HCT116 (cell line): ENCODE data around the gene PYDC1. TPM values are rescaled to one million over a fixed set of nuclear protein-coding genes. Genes with fewer than 3 reads are reported as not detected.

ENCODE experiments used
- ATAC-seq: fragments of 200-7000 bp; cut with Tn5 transposase; 2 replicates; pipeline ENCODE4 v1.9.1; 2020; ENCODE audit warnings: mild to moderate bottlenecking, moderate library complexity
- BruUV-seq: library from RNA; stranded (reverse); fragments of 400-500 nt; replicated peaks from 2 replicates; lab custom pipeline; 2021; lab: Mats Ljungman, UMichigan
- CTCF ChIA-PET: fragments of 300-600 bp; sonication (Branson Sonifier 250); formaldehyde crosslinking; loops from one replicate; lab custom pipeline; 2021; ENCODE audit warnings: antibody characterized with exemption; lab: Charles Lee
- POLR2A ChIA-PET: fragments of 300-600, 350-600 bp; sonication (Branson Sonifier 250); formaldehyde crosslinking; loops from one replicate; lab custom pipeline; 2021; ENCODE audit warnings: antibody characterized with exemption; lab: Charles Lee
- RAD21 ChIA-PET, 2 experiments: fragments of 300-600 bp; sonication (Branson Sonifier 250); formaldehyde crosslinking; loops; one replicate each; lab custom pipeline; 2023; ENCODE audit warnings: low total read pairs in 2 of 2; ENCODE audit not compliant: uncharacterized antibody in 2 of 2, unreplicated experiment in 2 of 2, low non-redundant PET in 1 of 2; lab: Charles Lee
- DNase-seq: peaks from one replicate; pipeline ENCODE4 v3.0.0-alpha.2; 2010; ENCODE audit warnings: low read depth, low spot score
- H2AFZ ChIP-seq: fragments of 200-600 bp; shearing (Covaris generic), sonication (generic); 2 replicates; pipeline ENCODE4 v1.6.1; 2017; ENCODE audit warnings: low read depth, mixed run types, mixed read lengths, antibody characterized with exemption, low read length; ENCODE audit not compliant: poor library complexity, severe bottlenecking
- H3K27ac ChIP-seq: 2 replicates; pipeline ENCODE4 v1.5.1; 2012; ENCODE audit warnings: low read depth, low read length
- H3K27me3 ChIP-seq: fragments of 200-600 bp; sonication (generic); 2 replicates; pipeline ENCODE4 v1.6.1; 2016; ENCODE audit warnings: mixed run types, low read length, mixed read lengths; ENCODE audit not compliant: insufficient read depth
- H3K36me3 ChIP-seq, 2 experiments: fragments of 200-500 bp in 1 of 2; fragments of 200-600 bp in 1 of 2; sonication (Bioruptor generic) in 1 of 2; sonication (generic) in 1 of 2; 2 replicates each; pipeline versions ENCODE4 v1.5.1 to v1.6.1; 2014 to 2016; ENCODE audit warnings: low read length in 2 of 2, inconsistent platforms in 1 of 2, mixed read lengths in 1 of 2, mixed run types in 1 of 2; ENCODE audit not compliant: insufficient read depth in 2 of 2, control insufficient read depth in 1 of 2
- H3K4me1 ChIP-seq, 2 experiments: fragments of 200-600 bp in 1 of 2; sonication (generic) in 1 of 2; 2 replicates each; pipeline versions ENCODE4 v1.5.1 to v1.6.1; 2012 to 2017; ENCODE audit warnings: low read length in 2 of 2, inconsistent platforms in 1 of 2, mild to moderate bottlenecking in 1 of 2, mixed read lengths in 1 of 2, mixed run types in 1 of 2, moderate library complexity in 1 of 2; ENCODE audit not compliant: insufficient read depth in 2 of 2, control insufficient read depth in 1 of 2
- H3K4me2 ChIP-seq: fragments of 200-600 bp; sonication (generic); 2 replicates; pipeline ENCODE4 v1.6.1; 2017; ENCODE audit warnings: mixed run types, low read length, mixed read lengths
- H3K4me3 ChIP-seq, 2 experiments: fragments of 200-600 bp in 1 of 2; sonication (generic) in 1 of 2; replicated peaks in 1 of 2; 2 replicates each; pipeline ENCODE4 v1.5.1; 2011 to 2016; ENCODE audit warnings: low read length in 2 of 2, control low read depth in 1 of 2, low read depth in 1 of 2, mild to moderate bottlenecking in 1 of 2, mixed read lengths in 1 of 2, mixed run types in 1 of 2
- H3K79me2 ChIP-seq: fragments of 200-600 bp; sonication (generic); 2 replicates; pipeline ENCODE4 v1.6.1; 2017; ENCODE audit warnings: mild to moderate bottlenecking, mixed run types, low read length, moderate library complexity, mixed read lengths; ENCODE audit not compliant: insufficient read depth
- H3K9ac ChIP-seq: fragments of 200-600 bp; sonication (generic); 2 replicates; pipeline ENCODE4 v1.6.1; 2016; ENCODE audit warnings: low read length, mixed read lengths
- H3K9me2 ChIP-seq: fragments of 200-600 bp; sonication (generic), shearing (Covaris generic); 2 replicates; pipeline ENCODE4 v1.6.1; 2017; ENCODE audit warnings: mixed run types, mild to moderate bottlenecking, moderate library complexity; ENCODE audit not compliant: insufficient read depth
- H3K9me3 ChIP-seq, 2 experiments: fragments of 200-500 bp in 1 of 2; fragments of 200-600 bp in 1 of 2; sonication (Bioruptor generic) in 1 of 2; sonication (generic) in 1 of 2; 2 replicates each; pipeline ENCODE4 v1.6.1; 2014 to 2017; ENCODE audit warnings: low read length in 2 of 2, mixed read lengths in 2 of 2, inconsistent platforms in 1 of 2, low read depth in 1 of 2, mild to moderate bottlenecking in 1 of 2, mixed run types in 1 of 2, moderate library complexity in 1 of 2; ENCODE audit not compliant: control insufficient read depth in 1 of 2, insufficient read depth in 1 of 2
- H4K20me1 ChIP-seq: fragments of 200-600 bp; sonication (generic), shearing (Covaris generic); 2 replicates; pipeline ENCODE4 v1.6.1; 2017; ENCODE audit warnings: mixed run types, mild to moderate bottlenecking, moderate library complexity; ENCODE audit not compliant: insufficient read depth
- CBX3 ChIP-seq: IDR thresholded peaks from 2 replicates; pipeline ENCODE4 v1.6.1; 2012; ENCODE audit warnings: low read depth
- CTCF ChIP-seq, 3 experiments: fragments of 200-600 bp in 1 of 3; sonication (generic) in 1 of 3; IDR thresholded peaks in 2 of 3; conservative IDR thresholded peaks in 1 of 3; 2 replicates each; pipeline ENCODE4 v1.5.1; 2012 to 2017; ENCODE audit warnings: low read depth in 2 of 3, low read length in 2 of 3, antibody characterized with exemption in 1 of 3, borderline replicate concordance in 1 of 3, control low read depth in 1 of 3, mild to moderate bottlenecking in 1 of 3, mixed read lengths in 1 of 3, mixed run types in 1 of 3, moderate library complexity in 1 of 3; ENCODE audit not compliant: insufficient read depth in 1 of 3
- POLR2AphosphoS5 ChIP-seq: IDR thresholded peaks from 2 replicates; pipeline ENCODE4 v1.6.1; 2011; ENCODE audit warnings: mild to moderate bottlenecking, low read depth, low read length, moderate library complexity
- RAD21 ChIP-seq: IDR thresholded peaks from 2 replicates; pipeline ENCODE4 v1.6.1; 2012; ENCODE audit warnings: low read depth, mild to moderate bottlenecking
- SP1 ChIP-seq: IDR thresholded peaks from 2 replicates; pipeline ENCODE4 v1.6.1; 2012; ENCODE audit warnings: low read depth
- TCF7L2 ChIP-seq: IDR thresholded peaks from 2 replicates; pipeline ENCODE4 v1.7.0; 2011; ENCODE audit warnings: borderline replicate concordance, inconsistent platforms; ENCODE audit not compliant: insufficient read depth, insufficient read length; ENCODE audit errors: extremely low read depth
- ZFX ChIP-seq: fragments of 450-650 bp; IDR thresholded peaks from 2 replicates; pipeline ENCODE4 v1.6.1; 2017
- intact Hi-C: fragments of 100-400 bp; cut with micrococcal nuclease; formaldehyde crosslinking; loops from 2 replicates; pipeline ENCODE4 v1.10.0; 2022
- total RNA-seq: library from RNA; stranded (reverse); gene quantifications from one replicate; pipeline ENCODE4 v1.2.1, GENCODE V29; 2021; ENCODE audit not compliant: unreplicated experiment

Gene PYDC1
- total RNA-seq, 1 experiment from 2014 or later = not detected

GRCh38 chr16:31187808-31188189 is 29.1 kb downstream of the PYDC1 start:
- CTCF ChIA-PET = no interaction called here
- POLR2A ChIA-PET = no interaction called here
- RAD21 ChIA-PET = no interaction called here
- Histone ChIP-seq H3K4me2 (no peak overlapping the region), H2AFZ (no peak overlapping the region), H3K27me3 (no peaks in the 10 kb centered on the region), H3K36me3 (peaks cover 90 to 99% of the 10 kb centered on the region in 2 experiments), H3K9me3 (no peaks in the 10 kb centered on the region), H3K79me2 (peaks cover 100% of the 10 kb centered on the region), H4K20me1 (peaks cover 88% of the 10 kb centered on the region), H3K27ac (no peak overlapping the region), H3K4me1 (no peaks in the 10 kb centered on the region), H3K4me3 (no peak overlapping the region), H3K9ac (no peak overlapping the region), H3K9me2 (no peaks in the 10 kb centered on the region)
- intact Hi-C loops = no loop called here
- BruUV-seq = no TSS peak
- no peak for TF ChIP-seq RAD21
- TF ChIP-seq SP1 = no peak
- TF ChIP-seq CBX3 = no peak
- TF ChIP-seq POLR2AphosphoS5 = peak; percentile 33; the same call in 1 of the 2 replicates
- TF ChIP-seq CTCF (IDR thresholded peaks at IDR 0.05 in 2 of 3, conservative IDR thresholded peaks at IDR 0.05 in 1 of 3; ENCODE audit: borderline replicate concordance in 1 of 3, insufficient read depth in 1 of 3, low read depth in 2 of 3, low read length in 2 of 3) = no peak
- no peak for TF ChIP-seq ZFX
- no peak for TF ChIP-seq TCF7L2
- DNase-seq (no peak), ATAC-seq (no peak)
